HG02571 (cell line): Measurements from ENCODE around the gene CIROP.

Source experiments
- ATAC-seq: cut with Tn5 transposase; IDR thresholded peaks from one replicate; pipeline ENCODE4 v1.9.1; 2021; ENCODE audit warnings: mild to moderate bottlenecking, moderate library complexity; ENCODE audit not compliant: unreplicated experiment

The CIROP gene

DNA sequence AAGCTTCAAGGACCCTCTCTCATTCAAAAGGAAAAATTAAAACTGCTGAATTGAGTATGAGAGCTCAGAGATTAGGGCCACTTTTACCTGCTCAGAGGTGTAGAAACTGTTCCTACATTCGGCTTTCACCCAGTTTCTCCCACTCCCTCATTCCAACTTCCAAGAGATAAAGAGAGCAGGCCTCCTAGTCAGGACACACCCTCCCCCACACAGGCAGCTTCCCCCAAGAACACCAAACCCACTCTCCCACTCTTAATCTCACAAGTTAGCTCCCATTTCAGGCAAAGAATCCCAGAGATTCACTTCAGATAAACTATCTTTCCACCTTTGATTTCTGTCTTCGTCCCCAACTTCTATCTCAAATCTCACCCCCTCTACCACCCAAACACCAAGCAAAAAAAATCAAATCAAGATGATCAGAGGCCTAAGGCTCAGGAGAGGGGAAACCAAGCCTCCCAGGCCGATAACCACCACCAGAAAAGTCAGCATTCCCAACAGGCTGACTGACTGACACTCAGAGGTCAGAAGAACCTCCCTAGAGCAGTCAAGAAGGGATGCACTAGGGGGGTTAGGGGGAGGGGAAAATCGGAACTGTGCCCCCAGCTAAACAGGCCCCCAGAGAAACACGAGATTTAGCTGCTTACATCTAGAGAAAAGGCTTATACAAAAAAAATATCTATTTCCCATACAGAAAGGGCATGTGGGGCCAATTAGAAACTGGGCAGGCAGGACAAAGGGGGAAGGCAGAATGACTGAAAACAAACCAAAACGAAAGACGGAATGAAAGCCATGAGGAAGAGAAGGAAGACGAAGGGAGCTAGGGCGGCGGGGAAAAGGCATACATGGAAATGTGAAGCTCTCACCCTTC, 34.3 kb downstream of the CIROP start:
- no peak for ATAC-seq

GRCh38 chr14:23069413-23069806, 35.4 kb downstream of the CIROP start:
- no peak for ATAC-seq

GRCh38 chr14:23068789-23069412, 35.9 kb downstream of the CIROP start:
- peak; percentile 58 for ATAC-seq

DNA sequence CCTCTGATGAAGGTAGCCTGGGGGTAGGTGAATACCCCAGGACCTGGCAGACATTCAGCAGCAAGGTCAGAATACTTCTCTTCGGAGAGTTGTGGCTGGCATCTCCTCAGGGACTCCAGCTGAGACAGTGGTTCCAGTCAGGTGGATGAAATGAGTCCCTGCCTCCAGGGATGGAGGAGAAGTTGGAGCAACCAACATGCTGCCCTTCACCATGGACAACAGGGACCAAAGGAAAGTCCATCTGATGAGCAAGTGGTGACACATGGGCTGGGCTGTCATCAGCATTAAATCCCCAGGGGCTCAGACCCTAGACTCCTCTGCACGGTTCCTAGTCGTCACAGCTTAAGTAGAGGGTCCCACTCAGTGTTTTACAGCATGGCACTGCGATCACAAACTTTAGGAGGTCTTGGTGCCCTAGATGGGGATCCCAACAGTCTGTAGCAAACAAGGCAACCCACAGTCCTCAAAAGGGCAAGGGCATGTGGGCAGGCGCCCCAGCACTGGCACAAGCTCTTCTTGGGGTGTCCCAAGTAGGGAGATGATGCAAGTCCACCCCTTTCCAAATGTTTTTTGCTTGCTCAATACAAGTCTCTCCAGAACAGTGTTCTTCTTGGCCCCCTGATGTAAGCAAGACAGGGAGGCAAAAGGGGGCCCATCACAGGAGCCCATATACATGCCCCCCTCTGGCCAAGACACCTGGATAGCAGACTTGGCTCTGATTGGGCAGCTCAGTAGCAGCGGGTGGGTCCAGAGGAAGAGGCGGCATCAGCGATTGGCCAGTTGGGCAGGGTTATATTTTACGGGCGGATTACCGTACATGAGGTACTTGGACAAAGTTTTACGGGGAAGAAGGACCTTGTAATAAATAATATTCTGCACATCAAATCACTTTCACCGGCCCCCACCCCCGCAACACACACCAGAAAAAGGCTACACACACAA, 36.7 kb downstream of the CIROP start:
- ATAC-seq, result no peak

DNA sequence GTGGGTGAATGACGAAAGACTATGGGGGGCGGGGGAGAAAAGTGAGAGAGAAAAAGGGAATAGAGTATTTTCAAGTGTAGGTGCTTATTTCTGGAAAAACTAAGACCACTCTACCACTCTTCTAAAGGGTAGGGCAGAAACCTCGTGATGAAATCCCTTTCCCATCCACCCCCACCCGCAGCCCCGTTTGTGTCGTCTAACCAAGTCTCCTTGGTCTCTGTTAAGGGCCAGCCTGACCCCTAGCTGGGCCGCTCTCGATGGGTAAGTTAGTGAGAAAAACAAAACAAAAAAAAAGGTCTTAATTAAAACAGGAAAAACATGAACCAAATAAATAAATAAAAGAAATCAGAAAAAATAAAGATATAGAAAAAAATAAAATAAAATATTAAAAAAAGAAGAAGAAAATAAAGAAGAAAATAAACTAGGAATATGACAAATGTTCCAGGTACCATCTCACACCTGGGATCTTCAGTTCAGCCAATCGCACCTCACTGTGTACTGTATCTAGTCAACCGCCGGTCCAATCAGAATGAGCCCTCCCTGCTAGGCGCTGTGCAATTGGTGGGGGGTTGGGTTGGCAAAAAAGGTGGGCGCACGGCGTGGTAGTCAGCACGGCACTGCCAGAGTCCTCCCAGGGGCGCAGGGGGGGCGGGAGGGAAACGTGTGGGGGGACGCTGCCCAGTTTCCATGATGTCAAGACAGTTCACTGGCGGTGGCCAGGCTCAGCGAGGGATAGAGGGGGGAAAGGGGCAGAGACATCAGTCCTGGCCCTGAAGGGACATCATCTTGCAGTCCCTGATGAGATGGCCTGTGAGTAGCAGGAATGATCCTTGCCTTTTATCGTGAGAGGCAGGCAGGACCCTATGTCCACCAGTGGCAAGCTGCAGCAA, 37.7 kb downstream of the CIROP start:
- ATAC-seq, result no peak

GRCh38 chr14:23066368-23066767, 38.4 kb downstream of the CIROP start:
- ATAC-seq, result no peak

DNA sequence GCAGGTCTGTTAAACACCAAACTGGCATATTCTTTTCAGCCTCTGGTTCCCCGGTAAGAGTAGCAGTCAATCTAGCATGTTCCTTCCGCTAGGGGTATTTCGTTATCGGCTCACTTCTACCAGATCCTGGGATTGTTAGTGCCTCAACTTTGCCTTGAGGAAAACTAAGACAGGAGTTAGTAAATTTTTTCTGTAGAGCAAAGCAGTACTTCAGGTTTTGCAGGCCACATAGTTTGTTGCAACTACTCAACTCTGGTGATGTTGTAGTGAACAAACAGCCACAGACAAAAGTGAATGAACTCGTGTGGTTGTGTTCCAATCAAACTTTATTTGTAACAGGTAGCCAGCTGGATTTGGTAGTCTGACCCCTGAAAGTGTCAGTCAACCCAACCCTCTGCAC, 41.2 kb downstream of the CIROP start:
- ATAC-seq, result no peak

DNA sequence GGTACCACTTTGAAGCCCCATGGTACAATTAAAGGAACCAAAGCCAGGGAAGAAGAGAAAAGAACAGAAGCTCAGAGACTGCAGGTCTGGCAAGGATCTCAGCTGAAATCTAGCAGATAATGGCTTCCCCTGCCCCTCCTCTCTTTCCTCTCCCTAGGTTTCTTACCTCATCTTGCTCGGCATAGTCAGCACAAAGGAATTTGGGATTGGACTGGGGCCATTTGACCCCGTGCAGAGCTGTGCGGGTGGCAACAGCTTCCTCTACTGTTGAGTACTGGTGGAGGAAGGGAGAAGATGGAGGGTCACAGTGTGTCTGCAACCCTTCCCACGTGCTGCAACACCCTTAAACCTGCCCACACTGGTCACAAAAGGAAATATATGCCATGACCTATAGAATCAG, 42.8 kb downstream of the CIROP start:
- no peak for ATAC-seq

GRCh38 chr14:23060536-23061260, 44.1 kb downstream of the CIROP start:
- no peak for ATAC-seq

DNA sequence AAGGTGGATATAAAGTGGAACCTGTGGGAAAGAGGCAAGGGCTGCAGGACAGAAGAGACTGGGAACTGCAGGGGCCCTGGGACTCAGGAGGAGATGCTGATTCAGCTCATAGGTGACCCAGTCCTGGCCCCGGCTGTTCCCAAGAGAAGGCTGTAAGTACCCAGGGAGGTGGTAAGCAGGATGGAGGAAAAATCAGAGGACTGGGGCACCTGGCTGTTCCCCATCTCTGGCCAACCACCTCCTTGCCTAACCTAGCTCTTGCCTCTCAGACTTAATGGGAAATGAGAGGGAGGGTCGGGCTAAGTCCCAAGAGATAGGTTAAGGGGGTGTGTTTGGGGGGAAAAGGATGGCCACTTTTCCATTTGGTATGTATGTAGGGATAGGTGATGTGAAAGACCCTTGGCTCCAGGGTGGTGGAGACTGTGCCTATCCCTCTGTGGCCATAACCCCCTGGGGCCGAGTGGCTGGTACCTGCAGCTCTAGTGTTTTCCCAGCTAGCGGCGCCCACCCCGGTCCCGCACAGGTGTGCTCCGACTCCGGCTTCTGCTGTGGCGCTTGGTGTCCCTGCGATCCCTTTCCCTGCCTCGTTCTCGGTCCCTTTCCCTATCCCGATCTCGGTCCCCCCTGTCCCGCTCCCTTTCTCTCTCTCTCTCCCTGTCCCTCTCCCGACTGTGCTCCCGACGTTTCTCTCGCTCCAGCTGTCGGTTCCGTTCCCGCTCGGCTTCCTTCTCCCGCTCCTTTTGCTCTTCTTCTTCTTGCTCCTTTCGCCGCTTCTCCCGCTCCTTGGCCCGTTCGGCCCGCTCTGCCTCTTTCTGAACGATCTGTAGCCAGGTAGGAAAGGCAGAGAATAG, 45.9 kb downstream of the CIROP start:
- ATAC-seq, result no peak

DNA sequence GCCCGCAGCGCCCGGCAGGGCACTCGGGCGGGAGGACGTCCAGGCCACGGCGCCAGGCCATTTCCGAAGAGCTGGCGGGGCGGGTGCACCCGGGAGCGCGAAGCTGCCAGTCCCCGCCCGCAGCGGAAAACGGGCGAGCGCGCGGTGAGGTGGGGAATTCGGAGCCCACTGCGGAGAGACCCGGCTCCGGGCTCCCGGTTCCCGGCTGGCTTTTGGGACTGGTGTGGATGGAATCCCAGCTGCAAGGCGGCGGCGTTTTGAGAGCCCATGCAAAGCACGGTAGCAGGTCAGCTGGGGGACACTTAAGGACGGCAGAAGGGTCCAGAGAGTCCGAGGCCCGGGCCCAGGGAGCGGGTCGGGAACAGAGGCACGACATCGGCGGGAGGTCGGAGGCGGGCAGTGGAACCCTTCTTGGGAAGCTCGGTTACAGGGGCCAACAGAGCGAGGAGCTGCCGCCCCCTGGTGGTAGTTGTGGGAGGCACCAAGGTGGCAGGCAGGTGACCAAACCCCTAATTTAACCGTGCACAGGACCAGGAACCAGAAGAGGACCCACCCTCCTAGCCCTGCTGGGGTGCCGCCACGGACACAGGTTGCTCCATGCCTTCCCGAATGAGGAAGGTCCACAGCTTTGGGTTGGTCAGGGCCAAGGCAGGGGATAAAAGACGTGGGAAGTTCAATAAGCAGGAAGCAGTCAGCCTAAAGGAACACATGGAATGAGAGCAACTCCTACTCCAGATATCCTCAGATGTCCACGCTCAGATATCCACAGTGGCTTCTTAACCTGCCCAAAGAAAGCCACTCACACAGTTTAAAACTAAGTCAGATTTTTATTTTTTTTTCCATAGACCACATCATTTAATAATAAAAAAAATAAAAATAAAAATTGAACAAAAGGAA, 46.8 kb downstream of the CIROP start:
- ATAC-seq, result peak; percentile 58

DNA sequence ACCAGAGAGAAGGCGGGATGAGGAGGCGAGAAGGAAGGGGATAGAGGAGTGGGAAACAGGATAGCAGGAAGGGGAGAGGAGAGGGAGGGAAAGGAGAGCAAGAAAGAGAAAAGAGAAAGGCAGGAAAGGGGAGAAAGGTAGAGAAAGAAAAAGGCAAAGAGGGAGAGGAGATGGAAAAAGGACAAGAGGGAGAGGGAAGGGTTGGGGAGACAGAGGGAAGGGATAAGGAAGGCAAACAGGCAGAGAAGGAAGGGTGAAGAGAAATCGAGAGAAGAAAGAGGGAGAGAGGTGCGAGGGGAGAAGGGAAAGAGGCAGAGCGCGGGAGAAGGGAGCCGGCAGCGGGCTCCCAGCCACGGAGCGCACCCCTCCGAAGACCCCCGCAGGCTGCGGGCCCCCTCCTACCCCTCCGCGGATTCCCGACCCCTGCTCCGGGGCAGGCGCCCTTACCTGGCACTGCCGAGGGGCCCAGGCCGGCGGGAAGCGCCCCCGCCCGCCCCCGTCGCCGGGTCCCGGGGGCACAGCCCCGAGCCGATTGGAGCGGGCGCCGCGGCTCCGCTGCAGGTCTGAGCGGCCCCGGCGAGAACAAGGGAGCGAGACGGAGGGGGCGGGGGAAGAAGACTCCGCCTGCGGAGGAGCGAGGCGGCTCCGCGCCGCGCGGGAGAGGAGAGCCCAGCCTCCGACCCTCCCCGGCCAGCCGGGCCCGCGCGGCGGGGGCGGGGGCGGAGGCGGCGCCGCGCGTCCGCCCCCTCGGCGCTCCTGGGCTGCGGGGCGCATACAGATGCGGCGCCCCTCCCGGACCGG, 47.6 kb downstream of the CIROP start, which contains the start of gene CDH24:
TSS of gene CDH24 (minus strand) at position 565 of the 801 bp plus-strand sequence. CDS start 1,787 bp downstream, outside the sequence.
- ATAC-seq, result peak; percentile 54

DNA sequence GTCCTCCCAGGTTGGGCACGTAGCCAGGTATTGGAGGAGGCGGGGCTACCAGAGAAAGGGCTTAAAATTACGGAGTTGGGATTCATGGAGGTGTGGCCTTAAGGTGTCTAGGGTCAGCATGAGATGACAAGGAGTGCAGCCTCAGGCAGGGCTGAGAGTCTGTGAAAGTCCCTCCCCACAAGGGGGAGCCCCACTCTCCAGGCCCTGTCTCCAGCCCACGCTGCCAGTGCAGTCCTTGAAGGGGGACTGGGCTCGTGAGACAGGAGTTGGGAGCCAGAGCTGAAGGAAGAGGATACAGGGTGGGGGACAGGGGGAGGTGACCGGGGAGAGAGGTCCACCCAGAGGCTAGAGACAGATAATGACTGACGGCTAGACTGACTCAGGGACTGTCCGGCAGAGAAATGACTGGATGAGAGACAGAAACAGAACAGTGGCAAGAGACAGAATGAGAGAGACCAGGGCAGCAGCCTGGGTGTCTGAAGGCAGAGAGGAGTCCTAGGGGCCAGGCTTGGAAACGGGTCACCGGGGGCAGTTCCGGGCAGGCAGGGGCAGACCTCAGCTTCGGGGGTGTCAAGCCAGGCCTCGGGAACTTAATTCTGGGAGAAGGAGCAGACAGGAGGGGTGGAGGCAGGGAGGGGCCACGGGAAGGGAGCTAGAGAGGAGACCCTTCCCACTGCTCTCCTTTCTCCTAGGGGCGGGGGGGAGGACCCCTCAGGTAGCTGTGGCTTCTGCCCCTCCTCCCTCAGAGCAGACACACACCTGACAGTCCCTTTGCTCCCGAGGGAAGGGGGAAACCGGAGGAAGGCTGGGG, 48.4 kb downstream of the CIROP start:
- ATAC-seq, result peak; percentile 55

DNA sequence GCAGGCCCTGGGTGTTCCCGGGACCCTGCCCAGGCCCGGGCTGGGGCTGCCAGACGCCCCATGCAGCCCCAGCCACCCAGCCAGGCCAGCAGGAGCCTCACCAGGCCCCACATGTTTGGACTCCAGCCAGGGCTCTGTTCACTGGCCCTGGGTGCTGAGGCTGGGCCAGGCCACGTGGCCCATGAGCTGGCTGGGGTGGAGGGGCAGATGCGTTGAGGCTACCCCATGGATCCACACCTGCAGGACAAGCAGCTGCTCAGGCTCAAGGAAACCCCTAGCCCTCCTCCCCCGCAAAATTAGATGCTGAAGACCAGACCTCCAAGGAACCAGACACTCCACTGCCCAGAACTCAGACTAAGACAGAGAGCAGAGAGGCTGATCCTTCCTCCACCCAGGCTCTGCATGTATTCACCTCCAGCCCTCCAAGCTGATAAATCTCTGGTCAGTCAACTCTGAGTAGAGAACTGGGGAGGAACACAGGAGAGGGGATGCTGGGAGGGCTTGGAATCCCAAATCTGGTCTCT, 49.1 kb downstream of the CIROP start:
- ATAC-seq, result no peak

GRCh38 chr14:23055147-23055550, 49.6 kb downstream of the CIROP start:
- no peak for ATAC-seq
